Testis (tissue), 2 donors: ENCODE data around the gene PGM2.

Experiments
- POLR2A ChIP-seq: fragments of 450-650 bp; IDR thresholded peaks from one replicate; pipeline ENCODE4 v1.6.1; 2017; ENCODE audit warnings: antibody characterized with exemption, mild to moderate bottlenecking, moderate library complexity
- TF ChIP-seq, protein P1 (sequence below), 3 experiments: fragments of 450-650 bp in 2 of 3; fragments of 200-600 bp in 1 of 3; sonication (generic) in 1 of 3; IDR thresholded peaks; one replicate each; pipeline ENCODE4 v1.5.1; 2016 to 2019; ENCODE audit warnings: antibody characterized with exemption in 3 of 3, mild to moderate bottlenecking in 2 of 3, moderate library complexity in 1 of 3

DNA sequence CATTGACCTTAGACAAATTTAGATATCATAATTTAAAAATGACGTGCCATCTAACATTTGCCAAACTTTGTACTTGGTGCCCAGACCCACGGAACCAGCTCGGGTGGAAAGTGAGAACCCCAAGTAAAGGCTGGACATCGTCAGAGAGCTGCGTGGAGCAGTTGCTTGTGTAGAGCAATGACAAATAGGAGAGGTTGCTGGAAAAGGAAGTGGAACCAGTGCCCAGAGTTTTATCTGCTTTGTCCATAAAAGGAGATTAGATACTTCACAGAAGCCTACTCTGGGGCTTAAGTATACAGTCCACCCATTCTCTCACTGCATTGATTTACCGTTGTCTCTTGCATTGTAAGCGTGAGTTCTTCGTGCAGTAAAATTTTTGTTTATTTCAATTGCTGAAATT is 59.0 kb downstream of the PGM2 start:
- TF ChIP-seq, protein P1, sequence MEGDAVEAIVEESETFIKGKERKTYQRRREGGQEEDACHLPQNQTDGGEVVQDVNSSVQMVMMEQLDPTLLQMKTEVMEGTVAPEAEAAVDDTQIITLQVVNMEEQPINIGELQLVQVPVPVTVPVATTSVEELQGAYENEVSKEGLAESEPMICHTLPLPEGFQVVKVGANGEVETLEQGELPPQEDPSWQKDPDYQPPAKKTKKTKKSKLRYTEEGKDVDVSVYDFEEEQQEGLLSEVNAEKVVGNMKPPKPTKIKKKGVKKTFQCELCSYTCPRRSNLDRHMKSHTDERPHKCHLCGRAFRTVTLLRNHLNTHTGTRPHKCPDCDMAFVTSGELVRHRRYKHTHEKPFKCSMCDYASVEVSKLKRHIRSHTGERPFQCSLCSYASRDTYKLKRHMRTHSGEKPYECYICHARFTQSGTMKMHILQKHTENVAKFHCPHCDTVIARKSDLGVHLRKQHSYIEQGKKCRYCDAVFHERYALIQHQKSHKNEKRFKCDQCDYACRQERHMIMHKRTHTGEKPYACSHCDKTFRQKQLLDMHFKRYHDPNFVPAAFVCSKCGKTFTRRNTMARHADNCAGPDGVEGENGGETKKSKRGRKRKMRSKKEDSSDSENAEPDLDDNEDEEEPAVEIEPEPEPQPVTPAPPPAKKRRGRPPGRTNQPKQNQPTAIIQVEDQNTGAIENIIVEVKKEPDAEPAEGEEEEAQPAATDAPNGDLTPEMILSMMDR (IDR thresholded peaks at IDR 0.05) = no peak
- TF ChIP-seq POLR2A = no peak
